GM12878 (cell line): ENCODE data around the gene PRDM16. TPM values are rescaled to one million over a fixed set of nuclear protein-coding genes. Genes with fewer than 3 reads are reported as not detected.

Source experiments
- CBFB ChIP-seq: IDR thresholded peaks from 2 replicates; pipeline ENCODE4 v1.6.1; 2016; ENCODE audit warnings: antibody characterized with exemption, low read depth
- CHD1 ChIP-seq: IDR thresholded peaks from 2 replicates; pipeline ENCODE4 v1.6.1; 2012; ENCODE audit warnings: low read depth, low read length, improper control_type of control experiment
- FOXM1 ChIP-seq: IDR thresholded peaks from 2 replicates; pipeline ENCODE4 v1.6.1; 2012; ENCODE audit warnings: low read depth, mild to moderate bottlenecking, inconsistent platforms, low read length, moderate library complexity
- HDAC2 ChIP-seq: fragments of 200-600 bp; sonication (generic); IDR thresholded peaks from 2 replicates; pipeline ENCODE4 v1.6.1; 2017
- KAT2A ChIP-seq: conservative IDR thresholded peaks from 2 replicates; pipeline ENCODE4 v1.6.1; 2011; ENCODE audit warnings: low read depth, low read length; ENCODE audit not compliant: control insufficient read depth
- NBN ChIP-seq: fragments of 450-650 bp; IDR thresholded peaks from 2 replicates; pipeline ENCODE4 v1.6.1; 2016
- NR2F1 ChIP-seq: fragments of 450-650 bp; conservative IDR thresholded peaks from 2 replicates; pipeline ENCODE4 v1.6.1; 2017; ENCODE audit warnings: mild to moderate bottlenecking
- RAD51 ChIP-seq: fragments of 450-650 bp; IDR thresholded peaks from 2 replicates; pipeline ENCODE4 v1.6.1; 2016; ENCODE audit warnings: moderate library complexity, mild to moderate bottlenecking, inconsistent platforms
- RCOR1 ChIP-seq: conservative IDR thresholded peaks from 2 replicates; pipeline ENCODE4 v1.6.1; 2012; ENCODE audit warnings: low read depth, low read length, improper control_type of control experiment
- SREBF1 ChIP-seq: IDR thresholded peaks from 2 replicates; pipeline ENCODE4 v1.6.1; 2012; ENCODE audit warnings: mild to moderate bottlenecking, low read length
- ZNF384 ChIP-seq: IDR thresholded peaks from 2 replicates; pipeline ENCODE4 v1.6.1; 2012; ENCODE audit warnings: low read depth, mild to moderate bottlenecking, low read length, improper control_type of control experiment, borderline replicate concordance
- polyA plus RNA-seq, 11 experiments: library from polyadenylated mRNA; depleted of rRNA in 4 of 11; unstranded in 6 of 11; stranded (reverse) in 5 of 11; fragments of >200 nt; fragmentation: Nextera tagmentation in 4 of 11; fragmentation: Illumina TruSeq in 1 of 11; extraction: Ambion mirVana in 4 of 11; extraction: Trizol in 1 of 11; gene quantifications; 1 replicate in 1 of 11; 2 replicates in 10 of 11; pipeline versions ENCODE4 v1.2.1 to v1.2.3, GENCODE V29; 2011 to 2016; ENCODE audit warnings: inconsistent platforms in 2 of 11, missing spikeins in 2 of 11, low read depth in 1 of 11
- total RNA-seq, 4 experiments: library from RNA; depleted of rRNA in 3 of 4; stranded (reverse); fragments of >200 nt in 3 of 4; fragmentation: Illumina TruSeq in 1 of 4; extraction: Trizol in 1 of 4; gene quantifications; 2 replicates each; pipeline versions ENCODE4 v1.2.1 to v1.2.3, GENCODE V29; 2013 to 2021
- TF ChIP-seq, protein P1 (sequence below): fragments of 450-650 bp; formaldehyde crosslinking; IDR thresholded peaks from 2 replicates; pipeline ENCODE4 v1.4.0; 2022; ENCODE audit warnings: mild to moderate bottlenecking, moderate library complexity

PRDM16 gene
- total and polyA plus RNA-seq, 10 of the 15 experiments (the other 5 are each of a cell fraction or from before 2014, with no cell fraction given) = 0.03 TPM; not detected in 9

GRCh38 chr1:3469104-3469848 lies 400.3 kb downstream of the PRDM16 start (continued):
- TF ChIP-seq SREBF1 = no peak
- no peak for TF ChIP-seq ZNF384
- TF ChIP-seq HDAC2 = no peak
- TF ChIP-seq RAD51 = no peak
- no peak for TF ChIP-seq RCOR1
- TF ChIP-seq, protein P1, sequence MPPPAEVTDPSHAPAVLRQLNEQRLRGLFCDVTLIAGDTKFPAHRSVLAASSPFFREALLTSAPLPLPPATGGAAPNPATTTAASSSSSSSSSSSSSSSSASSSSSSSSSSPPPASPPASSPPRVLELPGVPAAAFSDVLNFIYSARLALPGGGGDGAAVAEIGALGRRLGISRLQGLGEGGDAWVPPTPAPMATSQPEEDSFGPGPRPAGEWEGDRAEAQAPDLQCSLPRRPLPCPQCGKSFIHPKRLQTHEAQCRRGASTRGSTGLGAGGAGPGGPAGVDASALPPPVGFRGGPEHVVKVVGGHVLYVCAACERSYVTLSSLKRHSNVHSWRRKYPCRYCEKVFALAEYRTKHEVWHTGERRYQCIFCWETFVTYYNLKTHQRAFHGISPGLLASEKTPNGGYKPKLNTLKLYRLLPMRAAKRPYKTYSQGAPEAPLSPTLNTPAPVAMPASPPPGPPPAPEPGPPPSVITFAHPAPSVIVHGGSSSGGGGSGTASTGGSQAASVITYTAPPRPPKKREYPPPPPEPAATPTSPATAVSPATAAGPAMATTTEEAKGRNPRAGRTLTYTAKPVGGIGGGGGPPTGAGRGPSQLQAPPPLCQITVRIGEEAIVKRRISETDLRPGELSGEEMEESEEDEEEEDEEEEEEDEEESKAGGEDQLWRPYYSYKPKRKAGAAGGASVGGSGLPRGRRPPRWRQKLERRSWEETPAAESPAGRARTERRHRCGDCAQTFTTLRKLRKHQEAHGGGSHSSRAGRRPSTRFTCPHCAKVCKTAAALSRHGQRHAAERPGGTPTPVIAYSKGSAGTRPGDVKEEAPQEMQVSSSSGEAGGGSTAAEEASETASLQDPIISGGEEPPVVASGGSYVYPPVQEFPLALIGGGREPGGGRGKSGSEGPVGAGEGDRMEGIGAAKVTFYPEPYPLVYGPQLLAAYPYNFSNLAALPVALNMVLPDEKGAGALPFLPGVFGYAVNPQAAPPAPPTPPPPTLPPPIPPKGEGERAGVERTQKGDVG (CRISPR knock-in tag) = no peak
- TF ChIP-seq CBFB = no peak
- TF ChIP-seq NR2F1 = no peak
- no peak for TF ChIP-seq CHD1
- TF ChIP-seq NBN = no peak
- no peak for TF ChIP-seq KAT2A
- no peak for TF ChIP-seq FOXM1
